RKO (cell line): ENCODE results near the gene COPG1.

ENCODE experiments used
- DNase-seq: peaks from one replicate; pipeline ENCODE4 v3.0.0-alpha.2; 2016; ENCODE audit warnings: low spot score

The COPG1 gene

DNA sequence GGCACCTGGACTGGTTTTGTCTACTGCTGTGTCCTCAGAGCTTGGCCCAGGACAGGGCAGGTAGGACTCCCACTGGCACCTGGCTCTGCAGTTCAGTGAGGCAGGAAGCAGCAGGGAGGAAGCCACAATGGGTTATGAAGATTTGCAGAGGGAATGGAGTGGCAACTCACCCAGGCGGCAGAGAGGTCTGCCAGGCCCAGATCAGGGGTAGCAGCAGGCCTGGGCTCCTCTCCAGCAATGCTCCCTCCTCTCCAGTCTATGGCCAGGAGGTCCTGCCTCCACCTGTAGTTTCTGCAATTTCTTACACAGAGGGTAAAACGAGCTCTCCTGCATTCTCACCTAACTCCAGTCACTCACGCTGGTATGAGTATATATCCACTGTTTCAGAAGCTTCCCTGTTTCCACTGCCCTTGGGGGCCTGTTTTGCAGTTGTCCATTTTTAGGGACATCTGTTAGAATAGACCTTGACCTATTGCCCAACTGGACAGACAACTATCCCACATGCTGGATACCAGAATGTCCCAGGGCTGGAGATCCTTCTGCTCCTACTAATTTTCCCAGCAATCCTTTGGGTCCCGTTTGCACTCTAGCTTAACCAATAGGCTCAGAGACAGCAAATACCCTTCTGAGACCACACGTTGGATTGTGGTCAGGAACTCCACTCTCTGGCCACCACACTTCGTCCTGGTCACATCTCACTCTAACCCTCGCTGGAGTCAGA, 64.4 kb downstream of the COPG1 start:
- DNase-seq: peak; percentile 30

DNA sequence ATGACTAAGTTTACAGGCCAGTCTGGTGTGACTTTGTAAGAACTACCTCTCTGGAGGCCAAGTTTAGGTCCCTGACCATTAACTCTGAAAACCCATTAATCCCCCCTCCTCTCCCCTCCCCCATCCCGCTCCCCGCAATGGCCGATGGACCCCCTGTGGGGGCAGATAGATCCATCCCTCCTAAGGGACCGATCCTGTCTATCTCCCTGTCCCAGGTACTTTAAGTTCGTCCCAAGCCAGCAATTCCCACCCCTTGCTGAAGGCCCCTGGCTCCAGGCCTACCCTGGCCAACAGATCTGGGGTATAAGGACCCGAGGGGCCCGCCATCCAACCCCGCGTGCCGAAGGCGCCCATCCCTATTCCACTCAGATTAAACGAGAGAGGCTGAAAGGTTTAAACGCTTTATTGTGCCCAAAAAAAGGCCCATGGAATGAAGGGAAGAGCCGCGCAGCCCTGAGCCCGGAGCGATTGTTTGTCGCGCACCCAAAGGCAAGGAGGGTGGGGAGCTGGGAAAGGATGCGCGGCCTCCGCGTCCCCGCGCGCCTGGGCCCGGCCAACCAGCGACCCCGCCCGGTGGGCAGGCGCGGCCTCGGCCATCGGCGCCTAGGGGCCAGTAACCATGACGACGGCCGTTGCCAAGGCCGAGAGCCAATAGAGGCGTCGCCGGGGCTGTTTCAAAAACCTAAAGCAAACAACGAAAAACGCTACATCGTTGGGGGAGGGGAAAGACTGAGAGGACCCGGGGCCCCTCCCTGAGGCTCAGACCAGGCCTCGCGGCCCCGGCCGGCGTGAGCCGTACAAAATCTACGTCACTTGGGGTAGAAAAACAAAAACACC, 65.2 kb downstream of the COPG1 start:
- DNase-seq: peak; percentile 92

DNA sequence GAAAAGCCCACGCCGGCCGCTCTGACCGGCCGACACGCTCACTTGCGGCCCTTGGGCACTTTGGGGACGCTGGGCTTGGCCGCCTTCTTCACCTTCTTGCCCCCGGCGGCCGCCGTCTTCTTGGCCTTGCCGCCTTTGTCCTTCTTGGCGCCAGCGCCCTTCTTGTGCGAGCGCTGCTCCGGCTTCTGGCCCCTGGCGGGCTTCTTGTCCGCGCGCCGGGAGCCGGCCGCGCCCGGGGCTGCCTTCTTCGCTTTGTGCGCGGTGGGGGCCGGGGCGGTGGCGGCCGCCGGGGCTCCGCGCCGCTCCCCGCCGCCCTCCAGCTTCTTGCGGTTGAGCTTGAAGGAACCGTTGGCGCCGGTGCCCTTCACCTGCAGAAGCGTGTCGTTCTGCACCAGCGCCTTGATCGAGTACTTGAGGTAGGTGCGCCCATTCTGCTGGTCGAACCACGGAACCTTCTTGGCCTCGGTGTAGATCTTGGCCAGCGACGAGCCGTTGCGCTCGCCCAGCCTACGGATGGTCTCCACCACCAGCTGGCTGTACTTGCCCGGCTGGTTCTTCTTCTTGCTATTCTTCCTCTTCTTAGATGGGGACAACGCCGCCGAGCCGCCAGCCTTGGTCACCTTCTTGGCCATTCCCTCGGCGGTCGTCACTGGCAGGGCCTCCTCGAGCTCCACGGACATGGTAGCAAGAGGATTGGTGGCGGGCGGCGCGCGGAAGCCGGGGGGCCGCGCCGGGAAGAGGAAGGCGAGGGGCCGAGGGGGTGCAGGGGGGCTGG, 66.0 kb downstream of the COPG1 start:
- peak; percentile 29 for DNase-seq

DNA sequence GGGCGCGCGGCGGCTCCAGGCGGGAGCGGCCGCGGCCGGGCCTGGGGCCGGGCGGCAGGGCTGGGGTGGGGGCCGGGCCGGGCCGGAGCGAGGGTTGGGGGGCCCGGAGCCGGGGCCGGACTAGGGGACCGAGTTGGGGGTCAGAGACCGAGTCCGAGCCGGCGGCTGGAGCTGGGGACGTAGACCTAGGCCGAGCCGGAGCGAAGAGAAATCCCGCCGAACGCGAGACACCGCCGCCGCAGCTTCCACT, 66.5 kb downstream of the COPG1 start:
- DNase-seq: no peak

DNA sequence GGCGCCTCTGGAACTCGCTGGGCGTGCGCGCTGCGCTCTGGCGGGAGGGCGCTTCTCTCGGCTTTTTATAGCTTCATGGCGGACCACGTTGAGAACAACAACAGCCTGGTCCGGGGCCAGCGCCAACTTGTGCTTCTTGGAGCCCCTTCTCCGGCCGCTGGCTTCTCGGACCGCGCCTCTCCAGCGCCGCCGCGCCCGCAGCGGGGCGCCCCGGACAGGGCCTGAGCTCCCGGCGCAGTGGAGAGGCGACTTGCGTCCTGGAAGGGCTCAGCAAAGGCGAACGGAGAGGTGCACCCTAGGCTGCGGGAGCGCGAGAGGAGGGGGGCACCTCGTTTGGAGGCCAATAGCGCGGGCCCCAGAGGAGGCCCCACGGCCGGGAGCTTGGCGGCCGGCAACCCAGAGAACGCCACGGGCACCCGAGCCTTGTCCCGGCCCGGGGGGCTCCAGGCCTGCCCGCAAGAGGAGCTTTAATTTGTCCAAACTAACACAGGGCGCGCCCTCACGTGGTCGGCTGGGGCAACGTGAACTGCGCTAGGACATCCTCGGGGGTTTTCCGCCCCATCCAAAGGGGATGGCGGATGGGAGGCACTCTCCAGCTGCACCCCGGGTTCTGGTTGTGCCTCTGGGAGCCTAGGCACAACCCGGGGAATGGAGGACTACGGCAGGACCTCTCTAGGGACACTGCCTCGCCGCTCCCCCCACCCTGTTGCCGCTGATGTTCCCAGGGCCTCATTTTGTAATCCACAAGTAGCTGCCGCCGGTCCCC, 67.0 kb downstream of the COPG1 start:
- peak; percentile 82 for DNase-seq

DNA sequence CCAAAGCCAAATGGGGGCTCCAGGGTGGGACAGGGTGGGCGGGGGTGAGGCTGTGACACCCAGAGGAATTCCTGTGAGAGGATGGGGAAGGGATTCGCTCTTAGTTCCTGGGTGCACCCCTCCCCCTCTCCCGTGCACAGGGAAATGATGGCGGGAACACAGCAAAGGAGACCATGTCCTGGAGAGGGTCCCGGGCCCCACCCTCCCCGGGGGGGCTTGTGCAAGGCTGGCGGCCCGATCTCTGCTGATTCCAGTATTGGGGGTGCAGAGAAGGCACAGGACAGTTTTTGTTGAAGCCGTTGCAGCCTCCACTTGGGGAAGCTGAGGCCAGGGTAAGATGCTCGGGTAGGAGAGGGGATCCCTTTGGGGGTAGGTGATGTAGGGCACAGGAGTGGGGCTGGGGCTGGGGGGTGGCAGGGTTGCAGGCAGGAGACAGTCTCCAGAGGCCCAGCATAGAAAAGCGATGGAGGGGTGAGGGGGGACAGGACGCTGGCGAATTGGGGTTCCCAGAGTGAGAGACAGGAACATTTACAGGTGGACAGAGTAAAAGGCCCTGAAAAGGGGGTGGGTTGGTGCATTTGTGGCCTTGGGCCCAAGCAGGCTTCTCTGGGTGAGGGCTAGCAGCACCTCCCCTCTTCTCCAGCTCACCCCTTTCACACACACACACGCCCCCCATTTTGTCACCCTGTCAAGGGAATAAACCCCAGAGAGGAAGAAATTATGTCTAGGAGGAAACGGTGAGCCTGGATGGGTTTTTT, 67.8 kb downstream of the COPG1 start:
- DNase-seq: no peak

DNA sequence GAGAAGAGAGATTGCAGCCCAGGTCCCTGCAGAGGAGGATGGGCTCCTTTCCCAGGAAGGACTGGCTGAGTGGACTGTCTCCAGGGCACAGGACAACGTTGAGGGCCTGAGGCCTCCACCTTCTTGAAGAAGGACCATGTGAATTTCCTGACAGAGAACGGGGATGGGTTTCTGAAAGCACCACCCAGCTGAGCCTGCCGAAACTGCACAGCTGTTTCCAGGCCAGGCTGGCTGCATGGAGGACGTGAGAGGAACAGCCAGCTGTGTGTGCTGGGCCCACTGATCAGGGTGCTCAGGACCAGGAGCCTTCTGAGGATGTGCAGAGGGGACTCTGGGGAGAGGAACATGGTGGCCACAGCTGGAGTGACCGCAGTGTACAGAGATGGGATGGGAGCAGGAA, 68.4 kb downstream of the COPG1 start:
- DNase-seq: no peak

DNA sequence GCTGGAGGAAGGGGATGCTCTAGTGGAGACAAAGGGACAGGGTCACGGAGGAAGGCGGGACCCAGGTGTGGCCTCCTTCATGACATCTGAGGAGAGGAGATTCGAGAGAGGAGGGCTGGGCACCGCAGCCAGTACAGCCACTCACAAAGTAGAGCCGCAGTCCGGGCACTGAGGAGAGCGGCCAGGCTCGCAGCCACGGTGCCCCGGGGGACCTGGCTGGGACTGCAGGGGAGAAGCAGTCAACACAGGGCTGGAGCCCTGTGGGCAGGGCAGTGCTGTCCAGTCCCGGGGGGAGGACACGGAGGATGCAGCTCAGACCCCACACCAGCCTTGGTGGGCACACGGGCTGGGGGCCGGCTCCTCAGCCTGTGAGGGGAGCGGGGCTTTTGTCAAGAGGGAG, 69.5 kb downstream of the COPG1 start:
- no peak for DNase-seq

DNA sequence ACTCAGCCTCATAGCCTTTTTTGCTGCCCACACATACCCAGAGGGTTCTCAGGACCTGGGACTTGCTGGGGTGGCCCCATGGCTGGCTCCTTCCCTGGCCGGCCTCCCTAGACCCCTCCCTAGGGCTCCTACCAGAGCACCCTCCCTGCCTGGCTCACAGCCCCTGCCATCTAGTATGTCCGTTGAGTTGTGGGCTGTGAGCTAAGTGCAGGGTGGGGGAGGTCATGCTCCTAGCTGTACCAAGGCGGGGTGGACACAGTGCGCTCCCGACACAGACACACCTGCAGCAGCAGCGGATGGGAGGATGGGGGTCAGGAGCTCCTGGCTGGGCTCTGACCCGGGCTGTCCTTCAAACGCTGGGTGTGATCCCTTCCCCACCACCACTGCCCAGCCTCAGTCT, 70.9 kb downstream of the COPG1 start:
- DNase-seq: no peak

DNA sequence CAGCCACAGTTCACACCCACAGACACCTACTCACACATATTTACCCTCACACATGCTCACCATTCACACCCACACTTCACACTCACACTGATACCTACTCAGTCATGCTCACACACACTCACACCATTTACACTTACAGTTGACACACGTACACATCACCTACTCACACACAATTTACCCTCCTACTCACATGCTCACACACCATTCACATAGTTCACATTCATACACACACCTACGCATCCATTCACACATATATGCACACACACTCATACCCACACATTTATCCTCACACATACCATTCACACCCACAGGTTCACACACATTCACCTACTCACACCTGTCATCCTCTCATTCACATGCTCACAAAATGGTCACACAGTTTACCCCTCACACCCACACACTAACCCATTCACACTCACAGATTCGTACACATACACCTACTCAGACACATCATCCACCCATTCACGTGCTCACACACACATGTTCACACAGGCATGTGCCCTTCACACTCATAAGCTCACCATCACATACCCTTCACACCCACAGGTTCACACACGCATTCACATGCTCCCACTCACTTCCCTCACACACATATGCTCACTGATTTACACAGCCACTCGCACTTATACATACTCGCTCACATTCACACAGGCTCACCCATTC, 71.5 kb downstream of the COPG1 start:
- DNase-seq: no peak

DNA sequence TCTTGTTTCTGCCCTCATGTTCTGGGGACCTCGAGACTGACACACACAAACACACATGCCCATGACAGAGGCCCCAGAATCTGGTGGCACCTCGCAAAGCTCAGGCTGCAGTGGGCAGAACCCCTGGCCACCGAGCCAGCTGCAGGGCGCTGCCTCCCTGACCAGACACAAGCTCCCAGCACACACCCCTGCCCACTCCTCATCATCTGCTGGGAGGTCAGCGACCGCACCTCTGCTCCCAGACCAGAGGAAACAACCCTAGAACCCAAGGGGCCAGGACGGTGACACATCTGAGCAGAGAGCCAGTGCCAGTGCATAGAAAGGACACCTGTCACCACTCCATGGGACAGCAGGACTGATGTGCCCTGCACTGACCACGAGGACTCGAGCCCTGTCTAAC, 72.5 kb downstream of the COPG1 start:
- DNase-seq: no peak

DNA sequence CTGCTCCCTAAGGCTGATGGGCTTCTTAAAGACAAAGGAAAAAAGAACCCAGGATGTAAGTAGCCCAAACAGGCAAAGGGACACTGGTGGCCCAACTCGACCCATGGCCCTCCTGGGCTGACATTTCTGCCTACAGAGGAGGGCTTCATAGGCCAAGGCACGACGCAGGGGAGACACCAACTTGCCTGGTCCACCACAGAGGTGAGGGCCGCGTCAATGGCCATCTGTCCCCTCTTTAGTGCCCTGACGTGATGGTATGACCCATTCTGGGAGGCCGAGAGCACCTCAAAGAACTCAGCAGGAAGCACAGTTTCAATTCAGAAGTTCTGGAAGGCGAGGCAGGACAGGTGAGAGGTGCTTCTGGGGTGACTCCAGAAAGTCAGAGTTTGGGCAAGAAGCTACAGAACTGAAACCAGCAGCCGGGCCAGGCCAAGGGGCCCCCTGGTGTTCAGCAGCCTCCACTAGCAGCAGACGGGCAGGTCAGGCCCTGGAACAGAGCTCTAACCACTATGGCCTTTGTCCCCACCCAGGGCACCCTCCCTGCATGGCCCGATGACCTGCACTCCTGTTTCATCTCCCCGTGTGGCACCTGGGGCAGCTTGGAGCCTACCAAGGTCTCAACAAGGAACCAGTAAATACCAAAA, 74.4 kb downstream of the COPG1 start:
- DNase-seq: no peak

DNA sequence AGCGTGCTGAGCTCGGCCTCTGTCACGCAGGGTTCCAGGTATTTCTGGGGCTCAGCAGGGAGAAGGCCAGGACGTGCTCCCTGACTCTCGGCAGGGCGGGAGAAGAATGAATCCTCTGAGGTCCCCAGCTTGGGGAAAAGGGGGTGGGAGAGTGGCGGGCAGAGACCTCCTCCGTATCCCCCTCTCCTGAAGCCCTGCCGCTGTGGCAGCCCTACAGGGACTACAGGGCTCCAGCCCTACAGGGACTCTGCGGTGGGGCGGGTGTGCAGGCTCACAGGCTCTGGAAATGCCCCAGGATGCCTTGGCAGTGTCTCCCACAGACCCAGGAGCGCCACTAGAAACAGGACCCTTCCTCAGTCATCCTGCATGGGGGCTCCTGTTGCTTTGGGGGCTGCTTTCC, 75.4 kb downstream of the COPG1 start:
- DNase-seq: no peak

DNA sequence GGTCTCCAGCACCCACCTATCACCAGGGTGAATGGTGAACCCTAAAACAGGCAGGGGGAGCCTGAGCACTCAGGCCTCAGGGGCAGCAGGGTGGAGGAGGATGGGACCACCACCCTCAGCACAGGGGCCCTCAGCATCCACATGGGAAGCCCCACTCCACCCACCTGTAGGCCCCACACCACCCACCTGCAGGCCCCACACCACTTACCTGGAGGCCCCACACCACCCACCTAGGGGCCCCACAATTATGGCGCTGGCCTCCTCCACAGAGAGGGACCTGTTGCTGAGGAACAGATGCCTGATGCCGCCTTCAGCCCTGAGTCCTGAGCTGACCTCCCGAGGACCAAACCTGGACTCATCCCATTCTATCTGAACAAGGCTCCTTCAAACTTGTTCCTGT, 76.0 kb downstream of the COPG1 start:
- no peak for DNase-seq

DNA sequence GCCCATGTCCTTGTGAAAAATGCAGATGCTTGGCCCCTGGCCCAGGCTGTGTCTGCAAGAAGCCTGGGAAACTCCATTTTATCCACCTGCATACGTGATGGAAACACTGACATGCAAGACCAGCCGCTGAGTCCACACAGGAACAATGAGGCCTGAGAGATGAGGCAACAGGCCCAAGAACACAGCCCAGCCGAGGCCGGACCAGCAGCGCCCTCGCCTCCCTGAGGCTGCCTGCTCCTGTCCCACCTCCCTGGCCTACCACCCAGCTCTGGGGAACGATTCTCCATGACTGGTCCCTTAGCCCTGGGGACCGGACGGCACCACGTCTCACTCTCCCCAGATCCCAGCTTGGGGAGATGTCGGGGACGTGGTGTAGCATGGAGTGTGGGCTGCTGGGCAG, 76.7 kb downstream of the COPG1 start:
- no peak for DNase-seq

DNA sequence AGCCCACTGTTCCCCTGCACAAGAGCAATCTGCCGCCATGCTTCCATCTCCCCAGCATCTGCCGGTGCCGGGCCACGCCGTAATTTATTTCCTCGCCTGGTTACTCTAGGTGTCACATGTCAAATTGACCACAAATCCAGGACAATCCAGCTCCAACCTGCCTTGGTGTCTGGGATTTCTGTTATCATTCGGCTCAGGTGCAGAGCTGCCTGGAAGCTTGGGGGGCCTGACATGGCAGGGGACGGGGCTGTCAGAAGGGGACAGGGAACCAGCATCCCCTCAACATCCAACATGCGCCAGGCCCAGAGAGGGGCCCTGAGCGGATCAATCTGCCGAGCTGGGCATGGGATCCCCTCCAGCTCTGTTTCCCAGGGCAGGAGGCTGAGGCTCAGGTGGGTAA, 77.2 kb downstream of the COPG1 start:
- DNase-seq: no peak
